ENCODE data around the gene RAPGEF3.

Gene RAPGEF3

GRCh38 chr12:47799357-47799955, 40.8 kb upstream of the RAPGEF3 start:
- peaks cover 59% of the 10 kb centered on the region for H3K4me1 ChIP-seq (ENCODE audit: insufficient read depth, low read length)
- H3K36me3 ChIP-seq (ENCODE audit: insufficient read depth, low read length): peaks cover 45% of the 10 kb centered on the region
- H3K27me3 ChIP-seq (ENCODE audit: control insufficient read depth in 1 of 2, insufficient read depth in 2 of 2, low read length in 2 of 2): no peaks in the 10 kb centered on the region
- no peaks in the 10 kb centered on the region for H3K9me3 ChIP-seq (ENCODE audit: low read length)
- no peak overlapping the region for H3K9ac ChIP-seq (ENCODE audit: low read length)
- H3K27ac ChIP-seq (ENCODE audit: low read depth, low read length): peak overlapping the region; percentile 48
- H3K4me3 ChIP-seq (ENCODE audit: low read depth in 1 of 2, low read length in 2 of 2): peak overlapping the region in 1 of 2 donors; percentile 11

- peaks cover 50% of the 10 kb centered on the region for H3K36me3 ChIP-seq (ENCODE audit: insufficient read depth, low read length)
Observed at GRCh38 chr12:47798382-47798948, 39.8 kb upstream of the RAPGEF3 start.

GRCh38 chr12:47797441-47797840, 38.8 kb upstream of the RAPGEF3 start:
- Histone ChIP-seq H3K9ac (ENCODE audit: low read length) (no peak overlapping the region), H3K9me3 (ENCODE audit: low read length) (no peaks in the 10 kb centered on the region), H3K27ac (ENCODE audit: low read depth, low read length) (no peak overlapping the region), H3K4me3 (ENCODE audit: low read depth in 1 of 2, low read length in 2 of 2) (no peak overlapping the region), H3K27me3 (ENCODE audit: control insufficient read depth in 1 of 2, insufficient read depth in 2 of 2, low read length in 2 of 2) (no peaks in the 10 kb centered on the region), H3K4me1 (ENCODE audit: insufficient read depth, low read length) (peaks cover 39% of the 10 kb centered on the region), H3K36me3 (ENCODE audit: insufficient read depth, low read length) (peaks cover 50% of the 10 kb centered on the region)

More at GRCh38 chr12:47798382-47798948, 39.8 kb upstream of the RAPGEF3 start:
- H3K4me1 ChIP-seq (ENCODE audit: insufficient read depth, low read length): peaks cover 49% of the 10 kb centered on the region
- no peaks in the 10 kb centered on the region for H3K9me3 ChIP-seq (ENCODE audit: low read length)
- H3K4me3 ChIP-seq (ENCODE audit: low read depth in 1 of 2, low read length in 2 of 2): no peak overlapping the region
- no peak overlapping the region for H3K27ac ChIP-seq (ENCODE audit: low read depth, low read length)
- H3K9ac ChIP-seq (ENCODE audit: low read length): no peak overlapping the region
- no peaks in the 10 kb centered on the region for H3K27me3 ChIP-seq (ENCODE audit: control insufficient read depth in 1 of 2, insufficient read depth in 2 of 2, low read length in 2 of 2)

- H3K36me3 ChIP-seq (ENCODE audit: insufficient read depth, low read length): peaks cover 62% of the 10 kb centered on the region
- H3K9ac ChIP-seq (ENCODE audit: low read length): no peak overlapping the region
Observed at GRCh38 chr12:47795814-47796411, 37.2 kb upstream of the RAPGEF3 start.

GRCh38 chr12:47795121-47795813, 36.6 kb upstream of the RAPGEF3 start:
- Histone ChIP-seq H3K36me3 (ENCODE audit: insufficient read depth, low read length) (peaks cover 69% of the 10 kb centered on the region), H3K27ac (ENCODE audit: low read depth, low read length) (no peak overlapping the region), H3K4me3 (ENCODE audit: low read depth in 1 of 2, low read length in 2 of 2) (no peak overlapping the region), H3K27me3 (ENCODE audit: control insufficient read depth in 1 of 2, insufficient read depth in 2 of 2, low read length in 2 of 2) (no peaks in the 10 kb centered on the region), H3K9me3 (ENCODE audit: low read length) (no peaks in the 10 kb centered on the region), H3K4me1 (ENCODE audit: insufficient read depth, low read length) (peaks cover 17% of the 10 kb centered on the region), H3K9ac (ENCODE audit: low read length) (no peak overlapping the region)

More at GRCh38 chr12:47795814-47796411, 37.2 kb upstream of the RAPGEF3 start:
- Histone ChIP-seq H3K27me3 (ENCODE audit: control insufficient read depth in 1 of 2, insufficient read depth in 2 of 2, low read length in 2 of 2) (no peaks in the 10 kb centered on the region), H3K4me1 (ENCODE audit: insufficient read depth, low read length) (peaks cover 24% of the 10 kb centered on the region), H3K9me3 (ENCODE audit: low read length) (no peaks in the 10 kb centered on the region), H3K27ac (ENCODE audit: low read depth, low read length) (no peak overlapping the region), H3K4me3 (ENCODE audit: low read depth in 1 of 2, low read length in 2 of 2) (no peak overlapping the region)

- peaks cover 74% of the 10 kb centered on the region for H3K36me3 ChIP-seq (ENCODE audit: insufficient read depth, low read length)
- H3K4me1 ChIP-seq (ENCODE audit: insufficient read depth, low read length): peaks cover 12% of the 10 kb centered on the region
- no peaks in the 10 kb centered on the region for H3K9me3 ChIP-seq (ENCODE audit: low read length)
- no peaks in the 10 kb centered on the region for H3K27me3 ChIP-seq (ENCODE audit: control insufficient read depth in 1 of 2, insufficient read depth in 2 of 2, low read length in 2 of 2)
- H3K27ac ChIP-seq (ENCODE audit: low read depth, low read length): no peak overlapping the region
- no peak overlapping the region for H3K4me3 ChIP-seq (ENCODE audit: low read depth in 1 of 2, low read length in 2 of 2)
- no peak overlapping the region for H3K9ac ChIP-seq (ENCODE audit: low read length)
Observed at GRCh38 chr12:47794679-47795078, 36.0 kb upstream of the RAPGEF3 start.

- H3K9ac ChIP-seq (ENCODE audit: low read length): no peak overlapping the region
- no peaks in the 10 kb centered on the region for H3K4me1 ChIP-seq (ENCODE audit: insufficient read depth, low read length)
- H3K27me3 ChIP-seq (ENCODE audit: control insufficient read depth in 1 of 2, insufficient read depth in 2 of 2, low read length in 2 of 2): no peaks in the 10 kb centered on the region
- peaks cover 90% of the 10 kb centered on the region for H3K36me3 ChIP-seq (ENCODE audit: insufficient read depth, low read length)
- H3K9me3 ChIP-seq (ENCODE audit: low read length): no peaks in the 10 kb centered on the region
- H3K4me3 ChIP-seq (ENCODE audit: low read depth in 1 of 2, low read length in 2 of 2): no peak overlapping the region
- no peak overlapping the region for H3K27ac ChIP-seq (ENCODE audit: low read depth, low read length)
Observed at GRCh38 chr12:47793015-47793681, 34.5 kb upstream of the RAPGEF3 start.

GRCh38 chr12:47791874-47792273, 33.2 kb upstream of the RAPGEF3 start:
- H3K4me3 ChIP-seq (ENCODE audit: low read depth in 1 of 2, low read length in 2 of 2): no peak overlapping the region
- no peaks in the 10 kb centered on the region for H3K4me1 ChIP-seq (ENCODE audit: insufficient read depth, low read length)
- no peak overlapping the region for H3K27ac ChIP-seq (ENCODE audit: low read depth, low read length)
- no peaks in the 10 kb centered on the region for H3K27me3 ChIP-seq (ENCODE audit: control insufficient read depth in 1 of 2, insufficient read depth in 2 of 2, low read length in 2 of 2)
- peaks cover 92% of the 10 kb centered on the region for H3K36me3 ChIP-seq (ENCODE audit: insufficient read depth, low read length)
- no peak overlapping the region for H3K9ac ChIP-seq (ENCODE audit: low read length)
- H3K9me3 ChIP-seq (ENCODE audit: low read length): no peaks in the 10 kb centered on the region

GRCh38 chr12:47791351-47791746, 32.7 kb upstream of the RAPGEF3 start:
- Histone ChIP-seq H3K9me3 (ENCODE audit: low read length) (no peaks in the 10 kb centered on the region), H3K9ac (ENCODE audit: low read length) (no peak overlapping the region), H3K4me1 (ENCODE audit: insufficient read depth, low read length) (no peaks in the 10 kb centered on the region), H3K4me3 (ENCODE audit: low read depth in 1 of 2, low read length in 2 of 2) (no peak overlapping the region), H3K36me3 (ENCODE audit: insufficient read depth, low read length) (peaks cover 93% of the 10 kb centered on the region), H3K27me3 (ENCODE audit: control insufficient read depth in 1 of 2, insufficient read depth in 2 of 2, low read length in 2 of 2) (no peaks in the 10 kb centered on the region), H3K27ac (ENCODE audit: low read depth, low read length) (no peak overlapping the region)

GRCh38 chr12:47790676-47791350, 32.1 kb upstream of the RAPGEF3 start:
- H3K27me3 ChIP-seq (ENCODE audit: control insufficient read depth in 1 of 2, insufficient read depth in 2 of 2, low read length in 2 of 2): no peaks in the 10 kb centered on the region
- no peak overlapping the region for H3K27ac ChIP-seq (ENCODE audit: low read depth, low read length)
- no peak overlapping the region for H3K9ac ChIP-seq (ENCODE audit: low read length)
- peaks cover 94% of the 10 kb centered on the region for H3K36me3 ChIP-seq (ENCODE audit: insufficient read depth, low read length)
- no peak overlapping the region for H3K4me3 ChIP-seq (ENCODE audit: low read depth in 1 of 2, low read length in 2 of 2)
- no peaks in the 10 kb centered on the region for H3K4me1 ChIP-seq (ENCODE audit: insufficient read depth, low read length)
- H3K9me3 ChIP-seq (ENCODE audit: low read length): no peaks in the 10 kb centered on the region

Data from muscle layer of colon (tissue), 2 donors.